HG03066 (cell line): ENCODE results near the gene TMEM8B.

Source experiments
- ATAC-seq: cut with Tn5 transposase; IDR thresholded peaks from one replicate; pipeline ENCODE4 v1.9.1; 2021; ENCODE audit warnings: low read depth; ENCODE audit not compliant: unreplicated experiment

The TMEM8B gene

GRCh38 chr9:35839926-35840325 lies 10.9 kb downstream of the TMEM8B start:
- no peak for ATAC-seq

DNA sequence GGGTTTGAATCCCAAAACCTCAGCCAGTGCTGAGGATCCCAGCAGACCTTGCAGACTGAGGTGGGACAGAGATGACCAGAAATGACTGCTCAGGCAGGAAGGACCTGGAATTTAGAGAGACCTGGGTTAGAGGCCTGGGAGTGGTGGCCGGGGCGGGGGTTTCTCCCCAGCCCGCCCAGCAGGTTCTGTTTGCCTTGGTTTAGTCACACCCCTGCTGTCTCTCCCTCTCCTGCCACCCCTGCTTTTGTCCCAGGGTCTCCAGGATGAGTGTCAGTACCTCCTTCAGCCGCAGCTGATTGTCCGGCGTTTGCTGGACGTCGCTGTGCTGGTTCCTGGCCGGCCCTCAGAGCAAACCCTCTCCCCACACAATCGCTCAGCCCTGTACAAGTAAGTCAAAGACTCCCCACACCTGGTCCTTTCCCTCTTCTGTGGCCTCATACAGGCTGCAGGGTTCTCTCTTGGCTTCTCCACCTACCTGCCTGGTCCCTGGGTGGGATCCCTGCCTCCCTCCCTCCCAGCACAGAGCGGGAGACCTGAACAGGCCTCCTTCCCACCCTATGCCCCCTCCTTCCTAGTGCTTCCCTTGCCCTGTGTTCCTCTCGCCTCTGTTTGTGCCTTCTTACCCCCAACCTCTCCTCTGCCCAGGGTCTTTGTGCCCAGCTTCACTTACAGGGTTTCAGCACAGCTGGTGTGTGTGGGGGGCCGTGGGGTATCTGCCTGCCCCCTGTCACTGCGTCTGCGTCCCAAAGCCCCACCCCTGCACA lies 12.0 kb downstream of the TMEM8B start:
- no peak for ATAC-seq

- no peak for ATAC-seq
Observed at GRCh38 chr9:35841645-35841900, 12.5 kb downstream of the TMEM8B start.

- ATAC-seq, result no peak
Observed at GRCh38 chr9:35842020-35842745, 13.2 kb downstream of the TMEM8B start.

DNA sequence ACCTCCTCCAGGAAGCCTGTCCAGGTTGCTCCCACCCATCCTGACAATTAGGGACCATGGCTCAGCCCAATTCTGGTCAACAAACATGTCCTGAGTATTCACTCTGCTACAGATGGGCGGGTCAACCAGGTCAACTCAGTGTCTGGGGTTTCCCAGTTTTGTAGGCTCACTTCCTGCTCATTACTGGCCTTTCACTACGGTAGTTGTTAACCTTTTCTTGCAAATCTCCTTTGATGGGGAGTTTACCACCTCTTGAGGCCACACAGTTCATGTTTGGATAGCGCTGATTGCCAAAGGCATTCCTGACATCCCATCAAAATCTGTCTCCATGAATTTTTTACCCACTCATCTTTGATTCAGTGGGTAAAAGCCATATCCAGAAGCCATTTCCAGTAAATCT lies 13.8 kb downstream of the TMEM8B start:
- ATAC-seq, result peak; percentile 74

DNA sequence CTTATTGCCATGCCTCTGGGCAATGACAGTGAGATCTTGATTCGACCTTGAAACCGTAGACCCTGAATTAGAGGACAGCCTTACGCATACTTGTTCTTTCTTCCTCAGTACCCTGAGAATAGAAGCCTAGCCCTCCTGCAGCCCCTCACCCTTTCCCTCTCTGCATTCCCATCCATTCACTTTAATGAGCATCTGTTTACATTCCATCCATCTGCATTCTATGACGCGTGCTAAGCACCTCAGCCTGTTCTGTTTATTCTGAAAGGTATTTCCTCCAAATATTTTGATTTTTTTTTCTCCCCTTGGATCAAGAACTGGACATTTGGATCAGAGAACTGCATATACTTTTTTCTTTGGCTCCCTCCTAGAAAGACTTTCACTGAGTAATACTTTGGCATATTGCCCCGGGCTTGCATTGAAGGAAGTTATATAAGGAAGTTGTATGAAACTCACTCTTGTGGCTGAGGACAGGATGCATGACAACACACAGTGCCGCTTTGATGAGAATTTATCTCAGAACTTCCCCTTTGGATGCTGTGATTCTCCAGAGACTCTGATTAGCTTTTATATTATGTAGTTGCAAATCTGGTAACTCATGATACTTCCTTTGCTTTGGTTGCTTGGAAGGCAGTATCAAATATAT lies 15.7 kb downstream of the TMEM8B start:
- no peak for ATAC-seq

DNA sequence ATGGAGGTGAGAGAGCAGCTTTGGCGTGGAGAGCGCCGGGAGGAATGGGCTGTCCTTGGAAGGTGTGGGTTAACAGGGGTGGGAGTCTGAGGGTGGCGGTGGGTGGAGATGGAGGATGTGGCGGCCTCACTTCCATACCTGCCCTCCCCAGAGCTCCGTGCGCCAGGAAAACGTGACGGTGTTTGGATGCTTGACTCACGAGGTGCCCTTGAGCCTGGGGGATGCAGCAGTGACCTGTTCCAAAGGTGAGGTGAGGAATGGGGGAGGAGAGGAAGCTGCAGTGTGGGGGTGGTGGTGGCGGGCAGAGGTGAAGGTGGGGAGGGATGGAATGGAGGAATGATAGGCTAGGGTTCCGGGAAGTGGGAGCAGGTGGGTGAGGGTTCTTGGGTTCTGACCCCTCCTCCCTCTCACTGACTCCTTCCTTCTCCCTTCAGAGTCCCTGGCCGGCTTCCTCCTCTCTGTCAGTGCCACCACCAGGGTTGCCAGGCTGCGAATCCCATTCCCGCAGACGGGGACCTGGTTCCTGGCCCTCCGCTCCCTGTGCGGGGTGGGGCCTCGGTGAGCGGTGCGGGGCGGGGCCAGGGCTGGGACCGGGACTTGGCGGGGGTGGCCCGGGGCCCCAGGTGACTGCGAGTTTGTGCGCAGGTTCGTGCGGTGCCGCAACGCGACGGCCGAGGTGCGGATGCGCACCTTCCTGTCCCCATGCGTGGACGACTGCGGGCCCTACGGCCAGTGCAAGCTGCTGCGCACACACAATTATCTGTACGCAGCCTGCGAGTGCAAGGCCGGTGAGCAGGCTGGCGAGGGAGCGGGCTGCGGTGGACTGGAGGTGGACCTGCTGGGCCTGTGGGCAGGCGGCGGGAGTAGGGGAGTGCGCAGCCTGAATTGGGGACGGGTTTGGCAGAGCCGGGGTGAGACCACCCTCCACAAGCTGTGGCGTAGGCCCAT lies 17.1 kb downstream of the TMEM8B start:
- ATAC-seq, result no peak

GRCh38 chr9:35847792-35848572 lies 19.0 kb downstream of the TMEM8B start:
- peak; percentile 92 for ATAC-seq

DNA sequence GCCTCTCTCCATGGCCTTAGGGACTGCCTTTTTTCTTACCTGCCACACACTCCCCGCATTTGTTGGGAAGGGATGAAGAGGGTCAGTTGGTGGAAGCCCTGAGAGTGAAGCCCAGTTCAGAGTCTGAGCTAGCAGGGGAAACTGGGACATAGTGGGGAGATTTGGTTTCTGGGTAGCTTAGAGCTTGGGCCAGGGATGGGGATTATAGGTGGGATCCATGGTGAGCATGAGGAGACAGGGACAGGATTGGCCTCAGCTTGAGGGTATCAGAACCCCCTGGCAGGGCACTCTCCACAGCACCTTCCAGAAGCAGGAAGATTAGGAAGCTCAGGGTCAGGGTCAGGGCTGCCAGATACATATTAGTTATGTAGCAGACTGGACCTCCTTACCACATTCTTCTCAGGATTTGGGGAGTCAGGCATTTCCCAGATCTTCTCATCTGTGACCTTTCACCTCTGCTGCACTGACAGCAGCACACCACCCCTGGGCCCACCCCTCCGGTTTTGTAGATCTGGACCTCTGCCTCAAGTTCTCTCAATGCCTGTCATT lies 23.3 kb downstream of the TMEM8B start:
- no peak for ATAC-seq

DNA sequence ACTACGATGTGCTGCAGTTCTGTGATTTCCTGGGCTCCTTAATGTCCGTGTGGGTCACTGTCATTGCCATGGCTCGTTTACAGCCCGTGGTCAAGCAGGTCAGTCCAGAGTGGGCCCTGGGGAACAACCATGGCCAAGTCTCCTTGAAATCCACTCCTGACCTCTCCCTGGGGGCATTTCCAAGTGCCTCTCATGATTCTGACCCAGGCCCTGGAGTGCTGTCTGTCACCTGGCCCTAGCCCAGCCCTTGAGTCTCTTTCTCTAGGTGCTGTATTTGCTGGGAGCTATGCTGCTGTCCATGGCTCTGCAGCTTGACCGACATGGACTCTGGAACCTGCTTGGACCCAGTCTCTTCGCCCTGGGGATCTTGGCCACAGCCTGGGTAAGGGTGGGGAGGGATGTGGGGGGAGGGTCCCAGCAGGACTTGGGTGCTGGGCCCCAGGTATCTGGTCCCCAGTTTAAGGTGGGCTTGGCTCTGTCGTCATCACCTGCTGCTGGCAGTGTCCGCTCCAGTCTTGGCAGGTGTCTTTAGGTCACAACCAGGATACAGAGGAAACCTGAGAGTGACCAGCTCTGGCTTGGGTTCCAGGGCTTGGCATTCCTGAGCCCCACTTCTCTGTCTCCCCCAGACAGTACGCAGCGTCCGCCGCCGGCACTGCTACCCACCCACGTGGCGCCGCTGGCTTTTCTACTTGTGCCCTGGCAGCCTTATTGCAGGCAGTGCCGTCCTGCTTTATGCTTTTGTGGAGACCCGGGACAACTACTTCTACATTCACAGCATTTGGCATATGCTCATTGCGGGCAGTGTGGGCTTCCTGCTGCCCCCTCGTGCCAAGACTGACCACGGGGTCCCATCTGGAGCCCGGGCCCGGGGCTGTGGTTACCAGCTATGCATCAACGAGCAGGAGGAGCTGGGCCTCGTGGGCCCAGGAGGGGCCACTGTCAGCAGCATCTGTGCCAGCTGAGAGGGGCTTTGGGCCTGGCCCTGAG lies 24.1 kb downstream of the TMEM8B start:
- no peak for ATAC-seq

DNA sequence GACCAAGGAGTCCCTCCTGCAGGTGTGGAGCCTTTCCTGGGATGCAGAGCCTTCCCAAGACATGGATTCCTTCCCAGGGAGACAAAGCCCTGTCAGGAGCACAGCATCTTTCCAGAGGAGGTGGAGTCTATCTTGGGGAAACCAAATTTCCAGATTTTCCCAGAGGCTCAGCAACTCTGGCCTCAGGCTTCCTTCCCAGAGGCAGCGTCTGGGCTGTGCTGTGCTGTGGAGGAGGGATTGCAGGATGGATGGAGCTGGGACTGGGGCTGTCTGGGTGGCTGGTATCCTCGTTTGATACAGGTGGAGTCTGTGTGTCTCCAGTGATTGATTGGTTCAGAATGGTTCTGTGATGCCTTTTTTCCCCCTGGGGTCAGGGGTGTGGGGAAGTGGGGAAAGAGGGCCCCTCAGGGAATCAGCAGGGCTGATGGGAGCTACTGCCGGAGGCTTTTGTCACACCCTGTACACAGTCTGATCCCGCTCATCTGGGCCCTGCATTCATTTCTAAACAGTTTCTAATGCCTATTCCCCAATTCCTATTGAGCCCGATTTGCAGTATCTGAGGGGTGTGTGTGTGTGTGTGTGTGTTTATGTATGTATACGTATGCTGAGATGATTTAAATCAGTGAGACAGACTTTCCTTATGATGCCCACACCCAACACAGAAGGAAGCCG lies 25.2 kb downstream of the TMEM8B start:
- ATAC-seq, result no peak

DNA sequence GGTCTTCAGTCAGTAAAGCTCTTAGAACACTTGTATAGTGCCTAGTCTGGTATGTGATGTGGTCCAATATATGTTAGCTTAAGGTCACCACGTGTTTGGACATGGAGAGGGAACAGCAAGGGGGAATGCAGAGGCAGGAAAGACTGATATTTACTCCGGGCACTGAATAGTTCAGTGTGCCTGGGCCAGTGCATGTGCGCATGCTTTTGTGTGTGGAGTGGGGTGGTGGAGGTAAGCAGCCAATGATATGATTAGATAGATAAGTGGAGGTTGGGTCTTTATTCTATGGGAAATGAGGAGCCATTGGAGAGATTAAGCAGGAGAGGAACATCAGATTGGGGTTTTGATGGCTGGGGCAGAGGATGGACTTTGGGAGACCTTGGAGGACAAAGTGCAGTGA lies 27.2 kb downstream of the TMEM8B start:
- no peak for ATAC-seq

GRCh38 chr9:35856882-35857281 lies 27.9 kb downstream of the TMEM8B start:
- no peak for ATAC-seq

DNA sequence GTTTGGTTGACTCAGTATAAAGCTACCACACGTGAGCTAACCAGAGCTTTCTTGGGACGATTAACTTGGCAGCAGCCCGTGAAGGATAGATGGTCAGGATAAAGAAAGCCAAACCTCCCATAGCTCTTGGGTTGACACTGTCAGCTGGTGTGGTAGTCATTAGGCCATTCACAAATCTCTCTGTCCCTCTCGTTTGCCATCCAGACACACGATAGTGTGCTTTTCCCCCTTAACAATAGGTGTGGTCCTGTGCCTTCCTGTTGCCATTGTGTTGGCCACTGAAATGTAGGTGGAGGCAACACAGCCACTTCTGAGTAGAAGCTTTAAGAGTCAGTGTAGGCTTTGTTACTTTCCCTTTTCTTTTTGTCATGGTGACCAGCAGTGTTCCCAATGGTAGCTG lies 29.4 kb downstream of the TMEM8B start:
- ATAC-seq, result no peak

DNA sequence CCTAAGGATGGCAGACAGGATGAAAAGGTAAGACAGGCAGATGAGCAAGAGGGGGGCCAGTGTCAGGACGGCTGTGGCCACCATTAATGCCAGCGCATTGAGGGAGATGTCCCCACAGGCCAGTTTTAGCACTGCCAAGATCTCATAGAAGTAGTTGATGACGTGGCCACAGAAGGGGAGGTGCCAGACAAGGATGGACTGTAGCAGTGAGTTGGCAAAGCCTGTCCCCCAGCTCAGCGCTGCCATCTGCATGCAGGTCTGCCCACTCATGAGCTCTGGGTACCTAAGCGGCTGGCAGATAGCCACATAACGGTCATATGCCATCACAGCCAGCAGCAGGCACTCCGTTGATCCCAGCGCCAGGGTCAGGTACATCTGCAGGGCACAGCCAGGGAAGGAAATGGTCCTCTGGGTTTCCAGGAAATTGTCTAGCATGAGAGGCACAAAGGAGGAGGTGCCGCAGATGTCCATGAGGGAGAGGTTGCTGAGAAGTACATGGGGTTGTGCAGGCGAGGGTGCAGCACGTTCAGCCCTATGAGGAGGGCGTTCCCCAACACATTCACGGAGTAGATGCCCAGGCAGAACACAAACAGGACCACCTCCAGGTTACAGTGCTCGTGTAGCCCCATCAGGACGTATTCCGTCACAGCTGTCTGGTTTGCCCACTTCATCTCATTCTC lies 30.4 kb downstream of the TMEM8B start:
- ATAC-seq, result no peak

GRCh38 chr9:35859990-35860339 lies 30.9 kb downstream of the TMEM8B start:
- ATAC-seq, result no peak

DNA sequence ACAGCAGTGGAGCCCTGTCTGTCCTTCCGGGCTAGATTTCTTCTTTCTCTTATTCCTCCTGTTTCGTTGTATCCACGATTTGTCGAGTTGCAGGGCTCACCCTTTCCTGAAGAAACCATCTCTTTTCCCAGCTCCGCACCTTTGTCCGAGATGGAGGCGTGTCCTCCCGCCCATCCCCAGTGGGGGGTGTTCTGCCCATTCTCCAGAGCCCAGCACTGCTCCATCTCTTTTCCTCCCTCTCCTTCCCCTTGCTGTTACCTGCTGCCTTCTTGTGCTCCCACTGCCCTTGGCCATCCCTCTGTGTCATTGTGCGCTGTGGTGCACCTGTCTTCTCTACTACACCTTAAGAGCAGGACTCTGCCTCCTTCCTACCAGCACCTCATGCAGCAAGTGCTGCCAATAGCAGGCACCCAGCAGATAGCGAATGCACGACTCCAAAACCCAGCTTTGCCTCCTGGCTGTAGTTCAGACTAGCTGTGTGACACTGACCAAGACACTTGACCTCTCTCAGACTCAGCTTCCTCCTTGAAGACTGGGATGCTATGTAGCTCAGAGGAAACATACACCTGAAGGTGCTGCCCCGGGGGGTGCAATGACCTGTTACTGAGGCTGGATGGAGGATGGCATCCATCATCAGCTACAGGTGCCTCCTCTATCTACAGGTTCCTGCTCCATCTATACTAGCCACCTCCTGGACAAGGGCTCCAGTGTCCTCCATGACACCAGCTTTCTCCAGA lies 32.3 kb downstream of the TMEM8B start:
- no peak for ATAC-seq
